HCEC 1CT (cell line): ENCODE measurements around the gene ANXA3.
"Not testable (repeated sequence)": the region's sequence is repeated elsewhere in the genome, so short reads cannot be mapped to it uniquely, and the experiment has no call there.

Experiments
- DNase-seq: peaks from one replicate; pipeline ENCODE4 v3.0.0-alpha.2; 2017

The ANXA3 gene, protein sequence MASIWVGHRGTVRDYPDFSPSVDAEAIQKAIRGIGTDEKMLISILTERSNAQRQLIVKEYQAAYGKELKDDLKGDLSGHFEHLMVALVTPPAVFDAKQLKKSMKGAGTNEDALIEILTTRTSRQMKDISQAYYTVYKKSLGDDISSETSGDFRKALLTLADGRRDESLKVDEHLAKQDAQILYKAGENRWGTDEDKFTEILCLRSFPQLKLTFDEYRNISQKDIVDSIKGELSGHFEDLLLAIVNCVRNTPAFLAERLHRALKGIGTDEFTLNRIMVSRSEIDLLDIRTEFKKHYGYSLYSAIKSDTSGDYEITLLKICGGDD

DNA sequence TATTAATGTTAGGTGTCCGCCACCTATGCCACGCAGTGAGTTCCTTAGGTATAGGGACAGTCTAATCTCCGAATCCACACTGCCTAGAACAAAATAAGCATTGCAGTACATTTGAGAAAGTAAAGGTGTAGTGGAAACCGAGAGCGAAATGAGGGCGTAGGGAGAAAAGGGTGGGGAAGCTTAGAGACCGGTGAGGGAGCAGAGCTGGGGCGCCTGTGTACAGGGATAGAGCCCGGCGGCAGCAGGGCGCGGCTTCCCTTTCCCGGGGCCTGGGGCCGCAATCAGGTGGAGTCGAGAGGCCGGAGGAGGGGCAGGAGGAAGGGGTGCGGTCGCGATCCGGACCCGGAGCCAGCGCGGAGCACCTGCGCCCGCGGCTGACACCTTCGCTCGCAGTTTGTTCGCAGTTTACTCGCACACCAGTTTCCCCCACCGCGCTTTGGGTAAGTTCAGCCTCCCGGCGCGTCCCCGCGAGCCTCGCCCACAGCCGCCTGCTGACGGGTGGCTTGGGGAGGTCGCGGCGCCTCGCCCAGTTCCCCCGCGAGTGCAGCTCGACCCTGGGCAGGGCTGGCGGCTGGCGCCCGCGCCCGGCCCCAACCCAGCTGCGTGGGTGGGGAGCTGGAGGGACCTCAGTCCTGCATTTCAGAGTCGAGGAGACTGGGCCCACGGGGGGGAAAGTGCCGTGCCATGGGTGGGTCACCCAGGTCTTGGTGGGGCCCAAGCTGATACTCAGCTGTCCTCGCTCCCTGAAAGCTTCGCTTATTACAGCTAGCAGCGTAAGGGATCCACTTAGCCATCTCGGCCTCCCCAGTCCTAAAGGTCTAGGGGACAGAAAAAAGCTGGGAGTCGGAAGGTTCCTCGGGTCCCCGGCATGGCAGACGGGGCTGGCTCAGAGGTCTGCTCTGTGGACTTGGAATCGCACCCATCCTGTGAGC, at the start of gene ANXA3:
Gene ANXA3 (plus strand): TSS at position 351 of the 932 bp plus-strand sequence. CDS start 2,704 bp downstream, outside the sequence.
- no peak for DNase-seq

DNA sequence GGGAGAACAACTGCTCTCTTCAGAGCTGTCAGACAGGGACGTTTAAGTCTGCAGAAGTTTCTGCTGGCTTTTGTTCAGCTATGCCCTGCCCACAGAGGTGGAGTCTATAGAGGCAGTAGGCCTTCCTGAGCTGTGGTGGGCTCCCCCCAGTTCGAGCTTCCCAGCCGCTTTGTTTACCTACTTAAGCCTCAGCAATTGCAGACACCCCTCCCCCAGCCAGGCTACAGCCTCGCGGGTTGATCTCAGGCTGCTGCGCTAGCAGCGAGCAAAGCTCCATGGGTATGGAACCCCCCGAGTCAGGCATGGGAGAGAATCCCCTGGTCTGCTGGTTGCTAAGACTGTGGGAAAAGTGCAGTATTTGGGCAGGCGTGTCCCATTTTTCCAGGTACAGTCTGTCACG, 45.3 kb upstream of the ANXA3 start:
- DNase-seq = not testable (repeated sequence)

DNA sequence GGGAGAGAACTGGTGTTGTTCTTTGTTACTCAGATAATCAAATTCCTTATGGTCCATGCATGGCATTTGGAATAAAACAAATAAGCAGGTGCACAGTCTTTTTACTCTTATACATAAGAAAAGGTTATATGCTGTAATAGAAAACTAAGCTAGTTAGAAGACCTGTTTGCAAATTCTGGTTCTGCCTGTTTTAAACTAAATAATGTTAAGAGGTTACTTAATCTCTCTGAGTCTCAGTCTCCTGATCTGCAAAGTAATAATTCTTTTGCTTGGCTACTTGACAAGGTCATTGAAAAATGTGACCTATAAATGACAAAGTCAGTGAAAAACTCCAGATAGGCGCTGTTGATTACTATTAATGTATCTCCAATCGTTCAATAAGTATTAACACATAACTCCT, 42.5 kb upstream of the ANXA3 start:
- DNase-seq = no peak

DNA sequence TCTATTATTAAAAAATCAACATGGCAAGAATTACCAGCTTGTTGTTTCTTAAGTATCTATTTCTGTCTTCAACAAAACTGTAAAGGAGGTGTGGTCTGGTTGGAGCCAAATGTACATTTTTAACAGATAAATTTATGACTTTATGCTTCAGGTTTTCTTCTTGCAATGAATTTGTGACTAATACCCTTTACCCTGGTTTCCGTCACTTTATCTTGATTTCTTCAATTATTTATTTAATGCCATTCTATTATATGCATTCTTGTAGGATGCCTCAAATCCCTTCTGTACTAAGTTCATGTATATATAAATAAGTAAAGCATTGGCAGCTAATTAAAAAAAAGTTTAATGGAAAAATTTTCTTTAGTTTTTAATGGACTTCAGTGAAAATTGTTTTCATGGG, 41.5 kb upstream of the ANXA3 start:
- no peak for DNase-seq

DNA sequence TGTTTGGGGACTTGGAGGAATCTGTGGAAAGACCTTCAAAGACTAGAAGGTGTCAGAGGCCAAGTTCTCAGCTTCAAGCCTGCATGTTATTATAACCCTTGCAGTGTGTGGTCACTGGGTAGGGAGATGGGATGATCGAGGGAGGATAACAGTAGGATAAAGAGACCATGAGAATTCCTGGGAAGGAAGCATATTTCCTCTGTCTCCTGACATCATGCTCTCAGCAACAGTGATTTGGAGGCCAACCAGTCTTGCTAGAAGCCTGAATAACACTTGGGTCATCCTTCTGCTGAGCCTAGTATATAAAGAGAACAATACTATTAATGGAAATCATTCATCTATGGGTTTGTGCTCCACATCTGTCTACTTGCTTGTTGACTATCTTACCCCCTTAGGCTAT, 40.9 kb upstream of the ANXA3 start:
- no peak for DNase-seq

DNA sequence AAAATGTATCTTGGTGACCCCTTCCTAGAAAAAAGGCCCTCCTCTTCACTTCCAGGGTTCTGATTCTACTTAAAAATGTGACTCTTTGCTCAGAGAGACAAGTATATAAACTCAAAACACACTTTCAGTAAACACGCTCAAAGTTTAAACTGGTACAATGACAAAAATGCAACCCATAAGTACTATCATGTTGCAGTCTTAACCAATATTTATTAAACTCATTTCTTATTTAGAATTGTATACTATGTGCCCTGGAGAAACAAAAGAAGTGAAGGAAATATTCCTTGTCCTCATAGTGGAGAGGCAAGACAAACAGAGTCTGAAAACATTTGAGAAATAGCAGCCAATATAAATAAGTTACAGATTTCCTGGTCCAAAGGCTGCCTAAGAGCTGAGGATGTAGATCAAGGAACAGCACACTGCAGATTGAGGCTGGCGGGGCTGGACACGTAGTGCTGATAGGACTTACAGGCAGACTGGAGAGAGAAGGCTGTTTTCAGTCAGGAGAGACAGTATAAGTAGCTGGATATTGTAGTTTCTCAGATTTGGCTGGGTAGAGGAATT, 39.1 kb upstream of the ANXA3 start:
- no peak for DNase-seq

DNA sequence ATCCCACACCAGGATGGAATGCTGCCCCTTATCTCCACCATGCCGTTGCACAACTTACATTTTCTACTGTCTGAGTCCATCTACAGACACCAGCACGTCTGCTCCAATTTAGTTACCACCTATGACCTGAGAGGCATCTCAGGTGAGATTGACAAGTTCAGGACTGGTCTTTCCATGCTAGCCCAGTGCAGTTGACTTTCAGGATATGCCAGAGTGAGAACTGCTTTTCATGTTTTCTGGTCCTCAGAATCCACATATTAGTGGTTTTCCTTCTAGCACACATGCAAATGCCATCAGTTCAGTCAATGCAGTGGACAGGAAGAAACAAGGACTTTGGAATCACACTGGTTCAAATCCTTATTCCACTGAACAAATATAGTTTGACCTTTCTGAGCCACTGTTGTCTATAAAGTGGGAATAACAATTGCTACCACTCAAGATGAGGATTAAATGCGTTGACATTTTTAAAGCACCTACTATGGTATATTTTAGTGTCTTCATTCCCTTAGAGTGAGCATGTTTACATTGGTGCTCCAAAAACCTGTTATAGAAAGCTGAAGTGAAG, 38.1 kb upstream of the ANXA3 start:
- no peak for DNase-seq

DNA sequence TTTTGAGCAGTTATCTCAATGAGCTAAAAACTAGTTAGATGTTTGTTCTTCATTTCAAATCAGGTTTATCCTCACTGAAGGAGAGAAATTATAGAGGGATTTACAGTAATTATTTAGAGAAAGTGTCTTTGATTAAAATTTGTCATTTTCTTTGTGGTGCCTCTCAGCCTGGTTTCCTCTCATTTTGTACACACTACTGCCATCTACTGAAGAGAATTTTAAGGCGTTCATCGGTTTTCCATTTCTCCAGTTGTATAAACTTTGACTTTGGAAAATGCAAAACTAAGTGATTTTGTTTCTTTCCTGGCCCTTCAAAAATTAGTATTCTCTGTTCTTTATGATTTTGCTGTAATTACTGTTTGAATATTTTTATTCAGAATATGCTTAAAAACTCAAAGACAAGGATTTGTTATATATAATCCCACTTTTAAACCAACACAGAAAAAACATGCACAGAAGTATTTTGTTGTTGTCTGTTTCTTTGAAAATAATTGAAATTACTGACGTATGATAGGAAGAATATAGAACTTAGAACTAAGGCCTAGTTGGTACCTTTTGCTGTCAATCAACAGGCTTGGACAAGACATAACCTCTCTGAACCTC, 34.4 kb upstream of the ANXA3 start:
- DNase-seq = peak; percentile 35

DNA sequence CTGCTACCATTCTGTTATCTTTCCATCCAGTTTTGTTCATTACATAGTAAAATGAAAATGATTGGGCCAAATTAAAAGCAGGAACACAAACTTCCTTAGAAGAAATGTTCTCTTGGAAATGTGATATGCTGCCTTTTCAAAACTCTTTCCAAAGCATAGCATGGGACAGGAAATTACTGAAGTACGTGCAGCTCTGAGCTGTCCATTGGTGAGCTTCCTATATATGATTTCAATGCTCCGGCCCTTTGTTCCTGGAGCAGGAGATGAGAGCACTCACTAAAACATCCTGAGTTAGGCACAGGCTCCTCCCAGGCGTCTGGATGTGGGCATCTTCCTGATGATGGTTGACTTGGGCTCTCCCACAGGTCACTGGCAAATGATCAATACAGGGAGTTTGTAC, 33.0 kb upstream of the ANXA3 start:
- peak; percentile 2 for DNase-seq

DNA sequence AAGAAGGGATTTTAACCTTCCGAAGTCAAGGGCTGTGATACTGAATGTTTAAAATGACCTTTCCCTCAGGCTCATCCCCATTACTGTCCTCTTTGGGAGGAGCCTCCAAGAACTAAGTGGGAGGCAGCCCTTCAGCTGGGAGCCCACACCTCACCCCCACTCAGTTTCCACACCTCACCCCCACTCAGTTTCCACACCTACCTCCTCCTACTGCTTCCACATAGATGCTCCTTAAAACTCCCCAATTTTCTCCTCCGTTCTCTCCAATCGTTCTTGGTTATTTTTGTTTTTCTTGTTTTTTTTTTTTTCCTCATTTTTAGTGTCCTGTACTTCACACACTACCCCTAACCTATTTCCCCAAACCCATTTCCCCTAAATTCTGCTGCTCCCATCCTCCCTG, 31.6 kb upstream of the ANXA3 start:
- DNase-seq = no peak

DNA sequence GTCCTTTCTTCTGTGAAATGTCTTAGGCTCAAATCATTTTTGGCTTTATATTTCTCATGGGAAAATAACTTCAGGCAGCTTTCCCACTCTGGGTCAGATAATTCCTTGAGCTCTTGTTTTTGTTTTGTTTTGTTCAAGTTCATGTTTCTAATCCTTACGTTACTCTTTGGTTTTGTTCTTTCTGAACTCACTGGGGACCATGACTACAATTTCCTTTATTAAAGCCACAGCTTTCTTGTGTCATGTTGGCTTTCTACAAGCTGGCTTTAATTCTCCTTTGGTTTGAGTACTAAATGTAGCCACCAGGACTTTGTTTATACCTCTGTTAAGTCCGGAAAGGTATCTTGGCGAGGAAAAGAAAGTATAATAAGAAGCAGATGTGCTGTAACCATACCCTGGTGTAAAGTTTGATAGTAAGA, 30.8 kb upstream of the ANXA3 start:
- DNase-seq = no peak

DNA sequence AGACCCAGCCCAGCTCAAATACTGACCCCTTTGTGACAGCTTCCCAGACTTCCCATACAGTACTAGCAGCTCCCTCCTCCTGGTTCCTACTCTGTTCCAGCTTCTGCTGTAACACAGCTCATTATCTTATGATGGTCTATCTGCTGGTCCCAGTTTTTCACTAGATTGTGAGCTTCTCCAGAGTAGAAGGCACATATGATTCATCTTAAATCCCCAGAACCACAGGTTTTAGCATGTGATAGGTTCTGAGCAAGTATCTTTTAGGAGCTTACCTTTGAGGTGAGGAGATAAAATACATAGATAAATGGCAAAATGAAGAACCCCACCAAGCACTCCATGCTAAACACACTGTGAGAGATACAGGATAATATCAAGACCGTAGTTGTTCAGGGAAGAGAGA, 27.6 kb upstream of the ANXA3 start:
- no peak for DNase-seq

DNA sequence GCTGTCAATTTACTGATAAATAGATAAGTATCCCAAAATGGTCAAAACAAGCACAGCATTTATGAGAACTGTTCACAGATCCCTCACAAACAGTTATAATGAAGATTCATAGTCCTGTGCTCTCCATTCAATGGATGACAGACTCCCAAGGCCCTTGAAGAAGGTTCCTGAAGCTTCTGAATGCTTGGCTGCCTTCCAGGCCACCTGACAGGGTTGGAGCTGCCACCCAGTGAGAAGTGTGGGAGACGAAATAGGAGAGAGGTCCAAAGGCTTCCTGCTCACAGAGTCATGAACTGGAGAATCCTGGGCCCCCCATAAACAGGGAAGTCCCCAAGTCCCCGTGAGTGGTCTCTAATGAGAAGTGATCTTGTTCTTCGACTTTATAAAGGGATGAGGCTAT, 26.0 kb upstream of the ANXA3 start:
- DNase-seq = no peak

DNA sequence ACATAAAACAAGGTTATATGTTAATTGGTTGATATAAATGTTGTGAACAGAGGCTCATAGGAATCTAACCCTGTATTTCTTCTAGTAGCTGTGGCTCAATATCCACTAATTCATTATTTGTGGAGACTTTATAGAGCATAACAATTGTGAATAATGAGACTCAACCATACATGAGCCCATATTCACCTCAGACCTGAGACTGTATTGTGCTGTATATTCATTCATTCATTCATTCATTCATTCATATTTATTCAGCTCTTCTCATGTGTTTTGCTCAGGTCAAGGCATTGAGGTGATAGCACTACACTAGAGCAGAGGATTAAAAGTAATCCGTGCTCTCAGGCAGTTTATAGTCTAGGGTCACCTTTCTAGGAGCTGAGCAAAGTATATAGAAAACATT, 24.5 kb upstream of the ANXA3 start:
- no peak for DNase-seq

DNA sequence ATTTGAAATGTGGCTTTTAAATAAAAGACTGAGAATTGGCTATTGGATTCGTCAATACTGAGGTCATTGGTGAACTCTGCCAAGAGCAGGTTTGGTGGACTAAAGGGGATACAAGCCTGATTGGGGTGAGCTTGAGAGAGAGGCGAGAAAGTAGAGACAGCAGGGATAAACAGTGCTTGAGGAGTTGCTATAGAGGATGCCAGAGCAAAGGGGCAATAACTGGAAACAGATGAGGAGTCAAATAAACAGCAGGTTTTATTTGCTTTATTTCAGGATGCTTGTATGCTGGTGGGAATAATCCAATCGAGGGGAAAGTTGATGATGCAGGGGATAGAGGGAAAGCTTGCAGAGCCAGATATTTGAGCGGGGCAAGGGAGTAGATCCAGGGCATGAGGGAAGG, 24.0 kb upstream of the ANXA3 start:
- DNase-seq = no peak

DNA sequence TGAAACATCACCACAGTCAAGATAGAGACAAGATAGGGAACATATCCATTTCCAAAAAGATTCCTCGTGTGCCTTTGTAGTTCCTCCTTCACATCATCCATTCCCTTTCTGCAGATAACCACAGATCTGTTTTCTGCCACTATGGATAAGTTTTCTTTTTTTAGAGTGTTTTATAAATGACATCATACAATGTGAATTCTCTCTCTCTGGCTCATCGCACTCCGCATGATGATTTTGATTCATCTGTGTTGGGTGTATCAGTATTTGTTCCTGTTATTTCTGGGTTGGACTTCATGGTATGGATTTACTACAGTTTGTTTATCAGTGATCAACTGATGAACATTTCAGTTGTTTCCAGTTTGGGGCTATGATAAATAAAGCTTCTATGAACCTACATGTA, 23.2 kb upstream of the ANXA3 start:
- DNase-seq = peak; percentile 43

DNA sequence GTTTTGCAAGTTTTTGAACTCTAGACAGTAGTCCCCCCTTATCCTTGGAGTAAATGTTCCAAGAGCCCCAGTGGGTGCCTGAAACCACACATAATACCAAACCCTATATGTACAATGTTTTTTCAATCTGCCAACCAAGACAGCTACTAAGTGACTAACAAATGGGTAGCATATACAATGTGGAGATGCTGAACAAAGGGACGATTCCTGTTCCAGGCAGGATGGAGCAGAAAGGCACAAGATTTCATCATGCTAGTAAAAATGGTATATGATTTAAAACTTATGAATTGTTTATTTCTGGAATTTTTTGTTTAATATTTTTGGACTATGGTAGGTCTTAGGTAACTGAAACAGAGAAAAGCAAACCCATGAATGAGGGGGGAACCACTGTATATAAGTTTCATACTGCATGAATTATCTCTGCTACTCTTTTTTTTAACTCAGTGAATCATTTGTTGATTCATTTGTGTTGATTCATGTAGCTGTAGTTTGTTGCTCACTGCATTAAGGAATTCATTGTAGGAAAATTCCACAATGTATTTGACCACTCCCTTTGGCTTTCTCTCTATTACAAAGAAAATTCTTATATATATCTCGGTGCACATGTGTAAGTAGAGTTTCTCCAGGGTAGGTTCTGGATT, 21.9 kb upstream of the ANXA3 start:
- DNase-seq = peak; percentile 75

DNA sequence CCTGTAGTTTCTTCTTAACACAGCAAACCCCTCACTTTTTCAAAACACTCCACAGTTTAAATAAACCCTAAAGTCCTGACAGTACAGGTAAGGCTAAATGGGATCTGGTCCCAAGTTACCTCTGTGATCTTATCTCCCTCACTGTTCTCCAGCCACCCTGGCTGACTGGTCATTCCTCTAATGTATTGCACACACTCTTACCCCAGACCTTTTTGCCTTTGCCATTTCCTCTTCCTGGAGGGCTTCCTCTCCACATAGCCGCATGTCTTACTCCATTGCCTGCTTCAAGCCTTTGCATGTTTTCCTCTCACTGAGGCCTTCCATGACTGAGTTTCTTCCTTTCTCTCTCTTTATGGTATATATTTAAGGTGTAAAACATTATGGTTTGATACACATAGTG, 19.5 kb upstream of the ANXA3 start:
- no peak for DNase-seq

DNA sequence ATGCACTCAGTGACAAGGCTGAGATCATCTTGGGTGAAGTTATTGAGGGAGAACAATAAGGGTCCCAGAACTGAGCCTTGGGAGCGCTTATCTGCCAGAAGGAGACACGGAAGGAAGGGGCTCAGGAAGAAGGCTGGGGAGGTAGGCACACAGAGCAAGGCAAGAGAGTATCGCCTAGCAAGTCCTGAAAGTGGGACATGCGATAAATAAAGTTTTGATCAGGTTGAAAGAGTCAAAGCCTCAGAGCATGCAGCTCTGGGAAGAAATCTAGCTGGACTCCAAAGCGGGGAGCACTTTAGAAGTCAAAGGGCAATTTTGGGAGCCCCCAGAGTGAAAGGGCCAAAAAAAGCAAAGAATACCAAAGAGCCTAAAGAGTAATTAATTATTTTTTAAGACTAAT, 17.7 kb upstream of the ANXA3 start:
- no peak for DNase-seq

DNA sequence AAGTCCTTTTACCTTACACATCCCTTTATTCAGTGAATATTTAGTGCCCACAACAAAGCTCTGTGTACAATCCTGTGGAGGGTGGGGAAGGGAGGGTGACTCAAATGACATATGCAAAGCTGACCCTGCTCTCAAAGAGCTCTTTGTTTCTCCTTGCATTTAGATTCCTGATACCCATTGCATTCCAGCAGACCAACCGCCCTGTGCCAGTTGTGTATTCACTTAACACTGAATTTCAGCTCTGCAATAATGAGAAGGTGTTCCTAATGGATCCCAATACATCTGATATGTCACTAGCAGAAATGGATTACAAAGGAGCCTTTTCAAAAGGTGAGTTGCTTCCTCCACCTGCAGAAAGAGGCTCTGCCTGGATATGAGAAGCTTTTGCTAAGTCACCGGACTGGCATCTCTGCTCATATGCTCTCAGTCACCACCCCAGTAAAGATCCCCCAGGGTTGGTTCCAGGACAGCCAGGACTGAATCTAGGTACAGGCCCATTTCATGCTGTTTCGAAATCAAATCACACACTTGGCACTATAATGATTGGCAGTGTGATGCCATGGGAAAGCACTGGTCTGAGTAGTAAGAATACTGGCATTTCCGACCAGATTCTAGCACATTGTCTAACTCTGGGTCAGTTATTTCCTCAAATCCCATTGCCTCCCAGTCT, 17.1 kb upstream of the ANXA3 start:
- no peak for DNase-seq

DNA sequence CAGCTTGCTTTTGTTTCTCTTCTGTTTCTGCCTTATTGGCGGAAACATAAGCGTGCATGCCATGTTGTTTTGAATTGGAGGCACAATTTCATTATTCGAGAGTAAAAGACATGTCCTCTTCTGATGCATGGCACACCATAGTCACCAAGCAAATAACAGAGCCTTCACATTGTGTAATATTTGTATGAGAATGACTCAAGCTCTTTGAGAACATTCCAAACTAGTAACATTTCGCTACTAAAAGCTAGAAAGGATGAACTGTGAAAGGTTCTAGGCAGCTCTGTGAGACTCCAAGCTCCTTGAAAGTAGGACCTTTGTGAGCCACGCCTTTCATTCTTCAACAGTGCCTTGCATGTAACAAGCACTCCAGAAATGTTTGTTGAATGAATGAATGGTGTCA, 9.2 kb upstream of the ANXA3 start:
- peak; percentile 59 for DNase-seq
